ENCODE data around the gene CDCP1. TPM values are rescaled to one million over a fixed set of nuclear protein-coding genes. Genes with fewer than 3 reads are reported as not detected.
A peak's percentile ranks its signal among the peaks of the same experiment; 100 is the strongest.

Gene CDCP1
- polyA plus RNA-seq, 3 donors = 0.42 to 1.3 (median 0.52) TPM

DNA sequence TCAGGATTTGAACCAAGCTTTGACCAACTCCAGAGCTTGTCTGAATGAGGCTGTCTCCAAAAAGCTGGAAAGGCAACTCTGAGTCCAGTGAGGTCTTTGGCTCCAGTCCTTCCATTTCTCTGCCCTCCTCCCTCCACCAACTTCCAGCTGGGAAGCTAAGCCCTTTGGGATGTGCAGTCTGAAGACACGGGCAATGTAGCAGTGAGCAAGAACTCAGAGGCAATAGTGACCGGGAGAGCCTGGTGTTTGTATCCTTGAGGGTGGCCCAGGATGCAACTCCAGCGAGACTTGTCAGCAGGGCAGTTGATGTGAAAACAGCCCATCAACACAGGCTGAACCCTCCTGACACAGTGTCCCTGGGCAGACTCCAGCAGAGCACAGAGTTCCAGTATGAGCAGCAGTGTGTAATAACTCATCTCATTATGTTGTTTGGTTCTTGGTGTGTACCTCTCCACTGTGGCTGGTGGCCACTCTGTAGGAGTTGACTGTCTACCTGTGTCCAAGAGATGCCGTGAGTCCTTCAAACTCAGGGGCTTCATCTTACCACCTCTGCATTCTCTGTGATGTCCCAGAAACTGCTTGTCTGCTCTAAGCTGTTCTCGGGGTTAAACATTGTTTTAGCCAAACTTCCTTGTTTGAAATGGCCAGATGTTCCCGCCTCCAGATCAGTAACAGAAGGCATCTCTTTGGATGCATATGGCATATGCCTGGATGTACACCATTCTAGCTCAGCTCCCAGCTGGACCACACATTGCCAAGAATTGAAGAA, 6.6 kb downstream of the CDCP1 start:
- Mint-ChIP-seq H3K4me3 (no peak overlapping the region), H3K4me1 (peaks cover 40% of the 10 kb centered on the region), H3K36me3 (peaks cover 0 to 5% of the 10 kb centered on the region in 2 donors), H3K9me3 (peaks cover 0 to 7% (median 3%) of the 10 kb centered on the region in 7 donors), H3K27ac (peak overlapping the region in 6 of 7 donors; percentile 35 to 83 (median 76)), H3K27me3 (ENCODE audit: low read depth in 3 of 3) (peaks cover 0 to 6% (median 0%) of the 10 kb centered on the region in 3 donors)
- 97% methylated on average over 5 of the region's 6 CpGs for WGBS (ENCODE audit: insufficient coverage)
- Histone ChIP-seq H3K27ac (ENCODE audit: low read depth in 1 of 2, low read length in 2 of 2) (peak overlapping the region in 1 of 2 donors; percentile 17), H3K9ac (ENCODE audit: insufficient read depth, low read length, poor library complexity, severe bottlenecking) (no peak overlapping the region), H4K20me1 (ENCODE audit: insufficient read depth, low read length) (no peaks in the 10 kb centered on the region), H3K9me3 (replicated peaks in 1 of 2; ENCODE audit: control insufficient read depth in 1 of 2, insufficient read depth in 1 of 2, low read length in 2 of 2) (no peaks in the 10 kb centered on the region), H3K4me3 (replicated peaks in 1 of 3; ENCODE audit: low read depth in 2 of 3, low read length in 3 of 3) (no peak overlapping the region), H2AFZ (ENCODE audit: insufficient read depth, low read depth, low read length, poor library complexity, severe bottlenecking) (no peak overlapping the region), H3K36me3 (replicated peaks in 1 of 2; ENCODE audit: control insufficient read depth in 1 of 2, insufficient read depth in 2 of 2, low read length in 2 of 2) (no peaks in the 10 kb centered on the region), H3K79me2 (ENCODE audit: insufficient read depth, low read length) (no peaks in the 10 kb centered on the region), H3K4me1 (ENCODE audit: control insufficient read depth in 1 of 2, insufficient read depth in 2 of 2, low read length in 2 of 2) (peaks cover 14 to 25% of the 10 kb centered on the region in 2 donors), H3K4me2 (replicated peaks; ENCODE audit: extremely low read depth, low read length, poor library complexity, severe bottlenecking) (no peak overlapping the region), H3K27me3 (ENCODE audit: control insufficient read depth in 2 of 2, insufficient read depth in 2 of 2, low read length in 2 of 2) (no peaks in the 10 kb centered on the region)
- TF ChIP-seq, protein P1, sequence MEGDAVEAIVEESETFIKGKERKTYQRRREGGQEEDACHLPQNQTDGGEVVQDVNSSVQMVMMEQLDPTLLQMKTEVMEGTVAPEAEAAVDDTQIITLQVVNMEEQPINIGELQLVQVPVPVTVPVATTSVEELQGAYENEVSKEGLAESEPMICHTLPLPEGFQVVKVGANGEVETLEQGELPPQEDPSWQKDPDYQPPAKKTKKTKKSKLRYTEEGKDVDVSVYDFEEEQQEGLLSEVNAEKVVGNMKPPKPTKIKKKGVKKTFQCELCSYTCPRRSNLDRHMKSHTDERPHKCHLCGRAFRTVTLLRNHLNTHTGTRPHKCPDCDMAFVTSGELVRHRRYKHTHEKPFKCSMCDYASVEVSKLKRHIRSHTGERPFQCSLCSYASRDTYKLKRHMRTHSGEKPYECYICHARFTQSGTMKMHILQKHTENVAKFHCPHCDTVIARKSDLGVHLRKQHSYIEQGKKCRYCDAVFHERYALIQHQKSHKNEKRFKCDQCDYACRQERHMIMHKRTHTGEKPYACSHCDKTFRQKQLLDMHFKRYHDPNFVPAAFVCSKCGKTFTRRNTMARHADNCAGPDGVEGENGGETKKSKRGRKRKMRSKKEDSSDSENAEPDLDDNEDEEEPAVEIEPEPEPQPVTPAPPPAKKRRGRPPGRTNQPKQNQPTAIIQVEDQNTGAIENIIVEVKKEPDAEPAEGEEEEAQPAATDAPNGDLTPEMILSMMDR (IDR thresholded peaks at IDR 0.05) = no peak
- DNase-seq = no peak
- intact Hi-C loops (cut with micrococcal nuclease) = loop anchor here in 1 of 2 donors (5.0 to 10.0 kb wide), 2 partner anchors 33 to 65 kb away; no protein-coding TSS in a partner anchor

DNA sequence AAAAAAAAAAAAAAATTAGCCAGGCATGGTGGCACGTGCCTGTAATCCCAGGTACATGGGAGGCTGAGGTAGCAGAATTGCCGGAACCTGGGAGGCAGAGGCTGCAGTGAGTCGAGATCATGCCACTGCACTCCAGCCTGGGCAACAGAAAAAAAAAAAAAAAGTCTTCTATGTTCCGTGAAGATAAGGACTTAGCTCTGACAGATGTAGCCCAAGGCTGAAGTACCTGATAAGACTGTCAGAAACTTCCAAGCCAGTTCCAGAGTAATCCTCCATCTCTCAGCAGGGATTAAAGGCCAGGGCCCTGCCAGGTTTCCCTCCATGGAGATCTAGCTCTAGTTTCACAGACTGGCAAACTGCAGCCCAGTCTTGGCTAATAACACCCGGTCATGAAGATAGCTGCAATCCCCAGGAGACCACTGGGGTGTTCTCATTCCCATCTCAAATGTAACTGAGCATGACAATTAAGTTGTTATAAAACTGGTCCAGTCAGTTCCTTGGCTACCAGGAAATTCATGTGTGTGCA, 8.5 kb downstream of the CDCP1 start:
- Histone ChIP-seq H3K4me3 (replicated peaks in 1 of 3; ENCODE audit: low read depth in 2 of 3, low read length in 3 of 3) (no peak overlapping the region), H3K27me3 (ENCODE audit: control insufficient read depth in 2 of 2, insufficient read depth in 2 of 2, low read length in 2 of 2) (no peaks in the 10 kb centered on the region), H3K79me2 (ENCODE audit: insufficient read depth, low read length) (no peaks in the 10 kb centered on the region), H4K20me1 (ENCODE audit: insufficient read depth, low read length) (no peaks in the 10 kb centered on the region), H3K9me3 (replicated peaks in 1 of 2; ENCODE audit: control insufficient read depth in 1 of 2, insufficient read depth in 1 of 2, low read length in 2 of 2) (no peaks in the 10 kb centered on the region), H2AFZ (ENCODE audit: insufficient read depth, low read depth, low read length, poor library complexity, severe bottlenecking) (no peak overlapping the region), H3K36me3 (replicated peaks in 1 of 2; ENCODE audit: control insufficient read depth in 1 of 2, insufficient read depth in 2 of 2, low read length in 2 of 2) (no peaks in the 10 kb centered on the region), H3K27ac (ENCODE audit: low read depth in 1 of 2, low read length in 2 of 2) (no peak overlapping the region), H3K4me1 (ENCODE audit: control insufficient read depth in 1 of 2, insufficient read depth in 2 of 2, low read length in 2 of 2) (peaks cover 21 to 30% of the 10 kb centered on the region in 2 donors), H3K9ac (ENCODE audit: insufficient read depth, low read length, poor library complexity, severe bottlenecking) (no peak overlapping the region), H3K4me2 (replicated peaks; ENCODE audit: extremely low read depth, low read length, poor library complexity, severe bottlenecking) (no peak overlapping the region)
- H3K36me3 Mint-ChIP-seq = peaks cover 3 to 5% of the 10 kb centered on the region in 2 donors
- TF ChIP-seq, protein P1 (IDR thresholded peaks at IDR 0.05) = no peak
- H3K4me3 Mint-ChIP-seq = no peak overlapping the region
- peak overlapping the region in 2 of 7 donors; percentile 4 to 48 for H3K27ac Mint-ChIP-seq
- 88% methylated on average over 5 of the region's 5 CpGs for WGBS (ENCODE audit: insufficient coverage)
- intact Hi-C loops (cut with micrococcal nuclease) = loop anchor here in 1 of 2 donors (5.0 kb wide), 1 partner anchor 35 kb away; no protein-coding TSS in a partner anchor
- H3K27me3 Mint-ChIP-seq (ENCODE audit: low read depth in 3 of 3) = peaks cover 0 to 8% (median 0%) of the 10 kb centered on the region in 3 donors
- H3K9me3 Mint-ChIP-seq = peaks cover 0 to 5% (median 2%) of the 10 kb centered on the region in 7 donors
- H3K4me1 Mint-ChIP-seq = peaks cover 44% of the 10 kb centered on the region
- no peak for DNase-seq
